HepG2 (cell line): ENCODE measurements around the gene MSL2. TPM values are rescaled to one million over a fixed set of nuclear protein-coding genes. Genes with fewer than 3 reads are reported as not detected.
A peak's percentile ranks its signal among the peaks of the same experiment; 100 is the strongest.

Experiments used
- ATAC-seq: fragments of 200-7000 bp; cut with Tn5 transposase; 3 replicates; pipeline ENCODE4 v1.9.1; 2020; ENCODE audit warnings: mild to moderate bottlenecking, moderate library complexity
- BruUV-seq: library from RNA; stranded (reverse); fragments of 400-500 nt; replicated peaks from 2 replicates; lab custom pipeline; 2021; lab: Mats Ljungman, UMichigan
- CTCF ChIA-PET: fragments of 300-600 bp; formaldehyde crosslinking; extraction: SDS; loops from one replicate; lab custom pipeline; 2021; ENCODE audit warnings: low total read pairs, inconsistent platforms, low intra/inter-chr PET ratio; lab: Yijun Ruan, JAX
- POLR2A ChIA-PET: fragments of 350-600 bp; sonication (Branson Sonifier 250); formaldehyde crosslinking; loops from one replicate; lab custom pipeline; 2020; ENCODE audit warnings: antibody characterized with exemption, inconsistent platforms; lab: Yijun Ruan, JAX
- DNase-seq: peaks from one replicate; pipeline ENCODE4 v3.0.0-alpha.2; 2015; ENCODE audit warnings: low spot score
- FAIRE-seq: peaks from 3 replicates; lab custom pipeline; 2011; peaks lifted over from hg19 to GRCh38; lab: Jason Lieb, UNC
- H2AFZ ChIP-seq: one replicate; pipeline ENCODE4 v1.6.1; 2011; ENCODE audit warnings: low read length, inconsistent platforms
- H3K27ac ChIP-seq: fragments of 300-600 bp; 3 replicates; pipeline ENCODE4 v1.8.0; 2011; ENCODE audit warnings: mixed run types, mild to moderate bottlenecking, mixed read lengths, low read length, inconsistent platforms; ENCODE audit not compliant: insufficient read depth; ENCODE audit errors: extremely low read length
- H3K27me3 ChIP-seq, 2 experiments: fragments of 200-600 bp in 1 of 2; 2 replicates in 1 of 2; 3 replicates in 1 of 2; pipeline versions ENCODE4 v1.6.0 to v1.8.0; 2011; ENCODE audit warnings: low read length in 2 of 2, mild to moderate bottlenecking in 2 of 2, moderate library complexity in 2 of 2, inconsistent platforms in 1 of 2; ENCODE audit not compliant: insufficient read depth in 2 of 2, control insufficient read depth in 1 of 2
- H3K36me3 ChIP-seq, 2 experiments: fragments of 200-600 bp in 1 of 2; replicated peaks in 1 of 2; 2 replicates in 1 of 2; 3 replicates in 1 of 2; pipeline versions ENCODE4 v1.5.1 to v1.8.0; 2011; ENCODE audit warnings: low read length in 2 of 2, inconsistent platforms in 1 of 2; ENCODE audit not compliant: insufficient read depth in 2 of 2, control insufficient read depth in 1 of 2
- H3K4me1 ChIP-seq: 2 replicates; pipeline ENCODE4 v1.5.1; 2012; ENCODE audit warnings: low read length, inconsistent platforms; ENCODE audit not compliant: insufficient read depth
- H3K4me2 ChIP-seq: 2 replicates; pipeline ENCODE4 v1.6.0; 2011; ENCODE audit warnings: low read depth, low read length, inconsistent platforms
- H3K4me3 ChIP-seq, 3 experiments: fragments of 200-600 bp in 1 of 3; sonication (generic), shearing (Covaris generic) in 1 of 3; replicated peaks in 1 of 3; 2 replicates each; pipeline ENCODE4 v1.5.1; 2011 to 2016; ENCODE audit warnings: low read length in 3 of 3, inconsistent platforms in 2 of 3, low read depth in 2 of 3, mild to moderate bottlenecking in 2 of 3, control low read depth in 1 of 3, mixed read lengths in 1 of 3; ENCODE audit not compliant: insufficient read depth in 1 of 3
- H3K79me2 ChIP-seq: one replicate; pipeline ENCODE4 v1.6.1; 2011; ENCODE audit warnings: low read length, inconsistent platforms; ENCODE audit not compliant: insufficient read depth
- H3K9ac ChIP-seq: 2 replicates; pipeline ENCODE4 v1.6.0; 2011; ENCODE audit warnings: mild to moderate bottlenecking, low read depth, low read length, inconsistent platforms; ENCODE audit not compliant: insufficient read depth
- H3K9me3 ChIP-seq: 2 replicates; pipeline ENCODE4 v1.5.1; 2012; ENCODE audit warnings: mild to moderate bottlenecking, low read length
- H4K20me1 ChIP-seq: 2 replicates; pipeline ENCODE4 v1.6.0; 2011; ENCODE audit warnings: inconsistent platforms, mild to moderate bottlenecking, low read length, moderate library complexity; ENCODE audit not compliant: insufficient read depth
- CENPX ChIP-seq: sonication (generic); formaldehyde crosslinking; IDR thresholded peaks from 2 replicates; pipeline ENCODE4 v1.9.0; 2021; ENCODE audit warnings: mild to moderate bottlenecking, missing genetic modification reagents, moderate library complexity
- SKI ChIP-seq: fragments of 450-650 bp; IDR thresholded peaks from one replicate; pipeline ENCODE4 v1.6.1; 2018; ENCODE audit warnings: mild to moderate bottlenecking; ENCODE audit not compliant: partially characterized antibody
- SRF ChIP-seq: IDR thresholded peaks from 2 replicates; pipeline ENCODE4 v1.6.1; 2011; ENCODE audit warnings: mild to moderate bottlenecking, low read depth, low read length, moderate library complexity
- SRSF1 ChIP-seq: fragments of 200-400 bp; formaldehyde crosslinking; optimal IDR thresholded peaks from 2 replicates; pipeline ENCODE3; 2017; ENCODE audit warnings: mild to moderate bottlenecking, low read depth, low read length, moderate library complexity
- TAF1 ChIP-seq: sonication (generic); formaldehyde crosslinking; IDR thresholded peaks from 2 replicates; pipeline ENCODE4 v1.4.0; 2020; ENCODE audit warnings: missing genetic modification reagents
- ZNF30 ChIP-seq: sonication (generic); formaldehyde crosslinking; IDR thresholded peaks from 2 replicates; pipeline ENCODE4 v1.5.0; 2020; ENCODE audit warnings: mild to moderate bottlenecking, missing genetic modification reagents
- WGBS: methylation state at CpG from one replicate; pipeline ENCODE4 v1.1.6; 2017; ENCODE audit warnings: low lambda C conversion rate; 5-methylcytosine and 5-hydroxymethylcytosine counted together
- in situ Hi-C: cut with HindIII; loops from 2 replicates; pipeline ENCODE4 v1.10.0; 2017; ENCODE audit warnings: low pct_unique_long_range_greater_than_20kb; ENCODE audit not compliant: extremely low pct_ligation_motif_present
- intact Hi-C: fragments of 100-400 bp; cut with micrococcal nuclease; formaldehyde crosslinking; loops from one replicate; pipeline ENCODE4 v1.10.0; 2022; ENCODE audit not compliant: unreplicated experiment
- polyA plus RNA-seq, 8 experiments: library from polyadenylated mRNA; depleted of rRNA in 3 of 8; stranded (reverse) in 7 of 8; unstranded in 1 of 8; fragments of >200 nt; fragmentation: Illumina TruSeq in 4 of 8; extraction: Trizol in 4 of 8; gene quantifications; 2 replicates each; pipeline versions ENCODE4 v1.2.1 to v1.2.3, GENCODE V29; 2011 to 2016; ENCODE audit warnings: low read depth in 4 of 8, missing spikeins in 1 of 8, mixed read lengths in 1 of 8; ENCODE audit not compliant: insufficient read depth in 1 of 8
- total RNA-seq, 5 experiments: library from RNA; depleted of rRNA; stranded (reverse); fragments of >200 nt; fragmentation: Illumina TruSeq; extraction: Trizol; gene quantifications; 2 replicates each; pipeline ENCODE4 v1.2.3, GENCODE V29; 2016; ENCODE audit warnings: low read depth in 1 of 5
- TF ChIP-seq, protein P1 (sequence below): sonication (generic); formaldehyde crosslinking; IDR thresholded peaks from 2 replicates; pipeline ENCODE4 v1.4.0; 2020; ENCODE audit warnings: missing genetic modification reagents
- TF ChIP-seq, protein P2 (sequence below): sonication (generic); formaldehyde crosslinking; IDR thresholded peaks from 2 replicates; pipeline ENCODE4 v1.8.0; 2022; ENCODE audit warnings: mild to moderate bottlenecking, missing genetic modification reagents, moderate library complexity
- TF ChIP-seq, protein P3 (sequence below): sonication (generic); formaldehyde crosslinking; IDR thresholded peaks from 2 replicates; pipeline ENCODE4 v1.5.0; 2020; ENCODE audit warnings: missing genetic modification reagents

The MSL2 gene
- total and polyA plus RNA-seq, 2 of the 13 experiments (the other 11 are each of a cell fraction or from before 2014, with no cell fraction given): 6.9 to 11.7 TPM

DNA sequence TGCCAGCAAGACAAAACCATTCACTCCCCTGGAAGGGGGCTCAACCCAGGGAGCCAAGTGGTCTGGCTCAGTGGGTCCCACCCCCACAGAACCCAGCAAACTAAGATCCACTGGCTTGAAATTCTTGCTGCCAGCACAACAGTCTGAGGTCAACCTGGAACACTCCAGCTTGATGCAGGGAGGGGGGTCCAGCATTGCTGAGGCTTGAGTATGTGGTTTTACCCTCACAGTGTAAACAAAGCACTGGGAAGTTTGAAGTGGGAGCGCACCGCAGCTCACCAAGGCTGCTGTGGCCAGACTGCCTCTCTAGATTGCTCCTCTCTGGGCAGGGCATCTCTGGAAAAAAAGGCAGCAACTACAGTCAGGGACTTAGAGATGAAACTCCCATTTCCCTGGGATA, 81.7 kb downstream of the MSL2 start (continued):
- TF ChIP-seq, protein P1, sequence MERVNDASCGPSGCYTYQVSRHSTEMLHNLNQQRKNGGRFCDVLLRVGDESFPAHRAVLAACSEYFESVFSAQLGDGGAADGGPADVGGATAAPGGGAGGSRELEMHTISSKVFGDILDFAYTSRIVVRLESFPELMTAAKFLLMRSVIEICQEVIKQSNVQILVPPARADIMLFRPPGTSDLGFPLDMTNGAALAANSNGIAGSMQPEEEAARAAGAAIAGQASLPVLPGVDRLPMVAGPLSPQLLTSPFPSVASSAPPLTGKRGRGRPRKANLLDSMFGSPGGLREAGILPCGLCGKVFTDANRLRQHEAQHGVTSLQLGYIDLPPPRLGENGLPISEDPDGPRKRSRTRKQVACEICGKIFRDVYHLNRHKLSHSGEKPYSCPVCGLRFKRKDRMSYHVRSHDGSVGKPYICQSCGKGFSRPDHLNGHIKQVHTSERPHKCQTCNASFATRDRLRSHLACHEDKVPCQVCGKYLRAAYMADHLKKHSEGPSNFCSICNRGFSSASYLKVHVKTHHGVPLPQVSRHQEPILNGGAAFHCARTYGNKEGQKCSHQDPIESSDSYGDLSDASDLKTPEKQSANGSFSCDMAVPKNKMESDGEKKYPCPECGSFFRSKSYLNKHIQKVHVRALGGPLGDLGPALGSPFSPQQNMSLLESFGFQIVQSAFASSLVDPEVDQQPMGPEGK: peak; percentile 55; the same call in 1 of the 2 replicates
- TF ChIP-seq SRF: no peak

DNA sequence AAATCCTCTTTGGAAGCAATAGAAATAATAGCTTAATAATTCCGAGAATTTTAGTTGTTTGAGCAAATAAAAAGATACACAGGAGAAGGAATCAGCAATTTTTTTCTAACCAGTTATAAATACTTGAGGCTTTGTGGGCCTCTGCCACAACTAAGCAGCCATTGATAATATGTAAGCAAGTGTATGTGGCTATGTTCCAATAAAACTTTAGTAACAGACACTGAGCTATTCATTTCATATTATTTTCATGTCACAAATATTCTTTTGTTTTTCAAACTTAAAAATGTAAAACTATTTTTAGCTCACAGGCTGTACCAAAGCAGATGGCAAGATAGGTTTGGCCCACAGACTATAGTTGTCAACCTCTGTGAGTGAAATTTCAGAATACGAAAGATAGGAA, 85.7 kb downstream of the MSL2 start:
- TF ChIP-seq SRSF1 (no peak), SKI (no peak), CENPX (no peak), TAF1 (CRISPR knock-in tag) (no peak), ZNF30 (CRISPR knock-in tag) (no peak)
- TF ChIP-seq, protein P2, sequence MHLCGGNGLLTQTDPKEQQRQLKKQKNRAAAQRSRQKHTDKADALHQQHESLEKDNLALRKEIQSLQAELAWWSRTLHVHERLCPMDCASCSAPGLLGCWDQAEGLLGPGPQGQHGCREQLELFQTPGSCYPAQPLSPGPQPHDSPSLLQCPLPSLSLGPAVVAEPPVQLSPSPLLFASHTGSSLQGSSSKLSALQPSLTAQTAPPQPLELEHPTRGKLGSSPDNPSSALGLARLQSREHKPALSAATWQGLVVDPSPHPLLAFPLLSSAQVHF (CRISPR knock-in tag): no peak
- TF ChIP-seq, protein P3, sequence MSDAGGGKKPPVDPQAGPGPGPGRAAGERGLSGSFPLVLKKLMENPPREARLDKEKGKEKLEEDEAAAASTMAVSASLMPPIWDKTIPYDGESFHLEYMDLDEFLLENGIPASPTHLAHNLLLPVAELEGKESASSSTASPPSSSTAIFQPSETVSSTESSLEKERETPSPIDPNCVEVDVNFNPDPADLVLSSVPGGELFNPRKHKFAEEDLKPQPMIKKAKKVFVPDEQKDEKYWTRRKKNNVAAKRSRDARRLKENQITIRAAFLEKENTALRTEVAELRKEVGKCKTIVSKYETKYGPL: no peak
- H4K20me1 ChIP-seq: no peaks in the 10 kb centered on the region
- H3K36me3 ChIP-seq: no peaks in the 10 kb centered on the region
- H3K4me2 ChIP-seq: no peak overlapping the region
- no peak overlapping the region for H3K9ac ChIP-seq
- no peaks in the 10 kb centered on the region for H3K79me2 ChIP-seq
- in situ Hi-C loops (no loop called here), intact Hi-C loops (no loop called here)
- H3K27ac ChIP-seq: no peak overlapping the region
- no TSS peak for BruUV-seq
- ATAC-seq: no peak
- no peaks in the 10 kb centered on the region for H3K27me3 ChIP-seq
- no peaks in the 10 kb centered on the region for H3K9me3 ChIP-seq
- DNase-seq: no peak
- peaks cover 12% of the 10 kb centered on the region for H3K4me1 ChIP-seq
- no peak overlapping the region for H3K4me3 ChIP-seq
- CTCF ChIA-PET: no interaction called here
- no peak overlapping the region for H2AFZ ChIP-seq
- POLR2A ChIA-PET: no interaction called here
- 56% methylated on average over 2 of the region's 2 CpGs for WGBS
- FAIRE-seq: no peak
